Left colon (tissue), 2 donors: ENCODE data around the gene DLX3. TPM values are rescaled to one million over a fixed set of nuclear protein-coding genes. Genes with fewer than 3 reads are reported as not detected.
A peak's percentile ranks its signal among the peaks of the same experiment; 100 is the strongest.

Source experiments
- ATAC-seq: fragments of 200-7000 bp; cut with Tn5 transposase; one replicate; pipeline ENCODE4 v1.9.1; 2020; ENCODE audit warnings: mild to moderate bottlenecking, moderate library complexity
- DNase-seq, 2 donors: peaks; one replicate each; pipeline ENCODE4 v3.0.0-alpha.2; 2020
- intact Hi-C, 2 donors: fragments of 100-400 bp; cut with DNase I in 1 of 2; cut with micrococcal nuclease in 1 of 2; formaldehyde crosslinking; loops; one replicate each; pipeline versions ENCODE4 v1.11.2 to v1.14.0; 2022; cut with DNase I, micrococcal nuclease
- total RNA-seq, 2 donors: library from RNA; stranded (reverse); fragmentation: NEBNext Ultra II Directional; extraction: Animal tissue kit (Norgen Biotek cat#: 25700); gene quantifications; one replicate each; pipeline ENCODE4 v1.2.1, GENCODE V29; 2021
- donor health status: DM: no; HTN: no; CAD: no.
- donor health status: DM: yes; HTN: yes; CAD: no.

The DLX3 gene
- total RNA-seq, 2 donors from 2014 or later = not detected

DNA sequence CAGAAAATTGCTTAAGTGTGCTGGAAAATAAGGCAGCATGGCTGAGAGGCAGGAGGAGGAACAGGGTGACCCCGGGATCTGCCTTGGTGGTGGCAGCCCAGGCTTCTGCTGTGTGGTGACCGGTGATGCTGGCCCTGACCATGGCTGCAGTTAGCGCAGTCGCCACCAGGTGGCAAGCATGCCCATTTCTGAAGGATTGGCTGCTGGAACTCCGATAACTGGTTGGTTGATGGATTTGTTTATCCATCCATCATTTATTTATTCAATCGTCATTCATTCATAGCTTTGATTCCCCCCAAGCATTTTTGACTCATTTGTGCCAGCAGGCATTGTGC is 31.8 kb upstream of the DLX3 start:
- intact Hi-C loops = loop anchor here in 1 of 2 donors (2.0 to 5.0 kb wide), 2 partner anchors 40 to 60 kb away; no protein-coding TSS in a partner anchor
- DNase-seq = peak; percentile 64 to 89
- ATAC-seq = peak; percentile 92

DNA sequence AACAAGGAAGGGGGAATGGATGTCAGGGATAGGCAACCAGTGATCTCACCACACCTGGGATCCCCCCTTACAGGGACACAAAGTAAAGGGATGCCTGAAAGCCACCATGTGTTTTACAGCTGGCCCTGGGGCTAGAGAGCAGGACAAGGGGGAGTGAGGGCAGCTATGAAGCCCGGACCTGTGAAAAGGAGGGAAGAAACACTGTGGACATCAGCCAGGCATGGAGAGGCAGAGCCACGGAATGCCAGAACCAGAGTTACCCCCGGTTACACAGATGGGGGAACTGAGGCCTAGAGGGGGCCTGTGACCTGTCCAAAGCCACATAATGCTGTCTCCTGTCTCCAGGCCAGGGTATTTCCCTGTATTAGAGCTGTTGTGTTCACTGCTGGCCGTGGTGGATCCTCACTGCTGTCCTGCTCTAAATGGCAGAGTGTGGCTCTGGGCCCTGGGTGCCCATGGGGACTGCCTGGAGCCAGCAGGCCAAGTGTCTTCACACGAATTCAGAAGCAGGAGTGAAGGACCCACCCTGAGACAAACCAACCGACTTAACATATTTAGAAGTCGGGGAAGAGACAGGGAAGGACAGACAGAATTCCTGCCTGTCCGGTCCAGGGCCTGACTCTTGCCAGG is 31.1 kb upstream of the DLX3 start:
- ATAC-seq (no peak), DNase-seq (no peak)
- intact Hi-C loops = loop anchor here in 1 of 2 donors (2.0 to 5.0 kb wide), 2 partner anchors 41 to 61 kb away; no protein-coding TSS in a partner anchor

DNA sequence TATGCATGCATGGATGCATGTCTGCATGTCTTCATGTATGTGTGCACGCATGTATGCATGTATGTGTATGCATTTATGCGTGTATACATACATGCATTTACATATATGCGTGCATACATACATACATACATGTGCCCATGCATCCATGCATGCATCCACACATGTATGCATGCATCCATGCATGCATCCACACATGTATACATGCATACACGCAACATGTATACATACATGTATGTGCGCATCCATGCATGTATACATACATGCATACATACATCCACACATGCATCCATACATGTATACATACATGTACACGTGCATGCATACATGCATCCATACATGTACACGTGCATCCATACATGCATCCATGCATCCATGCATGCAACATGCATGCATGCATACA is 29.8 kb upstream of the DLX3 start:
- DNase-seq (no peak), ATAC-seq (no peak)
- intact Hi-C loops = loop anchor here in 1 of 2 donors (5.0 kb wide), 1 partner anchor 42 kb away; no protein-coding TSS in a partner anchor

DNA sequence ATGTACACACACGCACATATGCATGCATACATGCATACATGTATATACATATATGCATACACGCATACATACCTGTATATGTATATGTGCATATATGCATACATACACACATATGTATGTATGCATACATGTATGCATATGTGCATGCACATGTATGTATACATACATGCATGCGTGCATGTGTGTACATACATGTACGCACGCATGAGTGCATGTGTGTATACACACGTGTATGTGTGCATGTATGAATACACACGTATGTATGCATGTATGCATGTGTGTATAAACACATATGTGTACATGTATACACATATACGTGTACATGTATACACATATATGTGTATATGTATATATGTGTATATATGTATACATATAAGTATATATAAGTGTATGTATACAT is 28.5 kb upstream of the DLX3 start:
- ATAC-seq = no peak

DNA sequence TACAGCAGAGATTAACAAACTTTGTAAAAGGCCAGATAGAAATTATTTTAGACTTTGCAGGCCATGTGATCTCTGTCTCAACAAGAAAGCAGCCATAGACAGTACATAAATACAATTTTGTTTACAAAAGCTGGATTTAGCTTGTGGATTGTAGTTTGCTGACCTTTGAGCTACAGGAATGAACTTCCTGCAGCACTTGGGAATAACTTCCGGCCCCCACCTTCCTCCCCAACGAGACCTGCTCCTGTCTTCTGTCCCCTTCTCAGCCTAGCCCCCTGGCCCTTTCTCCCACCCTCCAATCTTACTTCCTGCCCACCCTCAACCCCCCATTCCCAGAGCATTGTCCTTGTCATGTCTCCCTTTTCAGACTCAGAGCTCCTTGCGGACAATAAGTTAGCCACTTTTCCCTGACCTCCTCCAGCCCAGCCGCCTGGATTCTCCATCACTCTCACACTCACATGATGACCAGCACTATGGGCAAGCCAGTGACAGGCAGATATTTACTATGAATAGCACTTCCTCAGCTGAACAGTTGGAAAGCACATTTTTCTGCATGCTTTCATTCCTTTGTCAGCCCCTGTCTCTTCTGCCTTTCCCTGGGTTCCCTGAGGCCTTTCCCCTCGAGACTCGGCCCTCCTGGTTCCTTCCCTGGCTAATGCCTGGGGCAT is 27.6 kb upstream of the DLX3 start:
- ATAC-seq (no peak), DNase-seq (no peak)
- intact Hi-C loops = no loop called here

More for the DNA sequence above, 28.5 kb upstream of the DLX3 start:
- intact Hi-C loops = no loop called here
- DNase-seq = no peak

DNA sequence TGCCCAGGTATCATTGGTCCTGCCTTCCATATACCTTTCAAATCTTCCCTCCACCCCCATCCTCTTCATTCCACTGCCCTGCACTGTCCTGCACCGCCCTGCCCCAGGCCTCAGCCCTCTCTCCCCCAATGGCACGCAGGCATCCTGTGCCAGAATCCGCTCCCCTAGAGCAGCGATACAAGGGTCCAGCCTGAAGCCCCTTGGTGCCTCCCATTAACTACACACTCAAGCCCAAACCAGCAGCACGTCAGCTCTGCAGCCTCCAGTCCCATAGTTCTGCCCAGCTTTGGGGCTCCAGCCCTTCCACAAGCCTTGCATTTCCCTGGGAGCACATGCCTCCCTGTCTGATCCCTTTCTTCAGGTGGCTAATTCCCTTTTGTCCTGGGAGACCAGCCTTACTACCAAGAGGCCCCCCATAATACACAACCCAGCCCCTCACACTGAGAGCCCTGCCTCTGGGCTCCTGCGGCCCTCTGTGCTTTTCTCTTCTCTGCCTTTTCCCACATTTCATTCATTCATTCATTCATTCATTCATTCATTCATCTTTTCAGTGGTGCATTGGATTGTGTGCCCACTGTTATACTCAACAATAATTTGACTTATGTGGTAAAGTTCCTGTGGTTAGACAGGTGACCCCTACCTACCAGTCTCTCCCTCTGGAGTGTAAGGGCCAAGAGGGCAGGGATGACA is 26.8 kb upstream of the DLX3 start:
- intact Hi-C loops = no loop called here
- no peak for DNase-seq

DNA sequence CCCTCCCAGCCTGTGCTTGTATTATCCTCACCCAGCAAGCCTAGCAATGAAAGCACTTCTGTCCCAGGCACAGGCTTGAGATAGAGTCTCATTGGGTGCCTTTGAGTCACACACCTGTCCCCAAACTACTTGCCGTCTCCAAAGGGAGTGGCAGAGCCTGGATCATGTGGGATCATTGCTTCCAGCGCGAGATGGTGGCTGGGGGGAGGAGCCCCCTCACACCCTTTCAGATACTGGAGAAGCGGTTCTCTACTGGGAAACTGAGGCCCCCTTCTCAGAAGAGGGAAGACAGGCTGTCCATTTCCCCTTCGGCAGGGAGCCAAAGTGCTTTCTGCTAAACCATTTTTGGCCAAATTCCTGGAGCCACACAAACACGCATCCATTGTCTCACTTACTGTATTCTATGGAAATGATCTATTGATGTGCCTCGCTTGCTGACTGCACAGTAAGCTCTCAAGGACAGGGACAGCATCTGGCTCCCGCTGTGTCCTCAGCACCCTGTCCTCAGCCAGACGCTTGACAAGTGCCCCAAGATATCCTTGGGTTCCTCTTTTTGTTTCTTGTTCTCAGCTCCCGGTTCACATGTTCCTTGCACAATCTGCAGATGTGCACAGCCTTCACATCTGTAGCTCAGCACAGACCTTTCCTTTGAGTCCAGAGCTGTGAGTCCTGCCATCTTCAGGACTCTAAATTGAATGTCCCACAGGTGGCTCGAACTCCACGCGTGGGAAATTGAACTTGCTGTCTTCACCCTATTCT is 26.0 kb upstream of the DLX3 start:
- DNase-seq = no peak
- no peak for ATAC-seq
- intact Hi-C loops = no loop called here

More for the DNA sequence above, 26.8 kb upstream of the DLX3 start:
- ATAC-seq = no peak

DNA sequence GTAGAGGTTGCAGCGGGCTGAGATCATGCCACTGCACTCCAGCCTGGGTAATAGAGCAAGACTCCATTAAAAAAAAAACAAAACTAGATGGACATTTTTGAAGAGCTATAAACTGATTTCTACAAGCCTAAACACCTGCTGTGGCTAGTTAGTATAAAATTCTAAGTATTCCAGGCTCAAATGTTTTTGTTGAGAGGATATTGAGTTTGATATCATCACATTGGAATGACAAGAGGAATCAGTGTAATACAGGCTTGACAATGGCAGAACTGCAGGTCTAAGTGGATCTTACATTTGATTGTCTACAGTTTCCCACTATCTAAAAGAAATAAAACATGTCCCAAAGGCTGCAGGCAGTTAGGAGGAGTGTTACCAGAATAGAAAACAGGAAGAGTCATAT is 23.9 kb upstream of the DLX3 start:
- intact Hi-C loops = no loop called here

DNA sequence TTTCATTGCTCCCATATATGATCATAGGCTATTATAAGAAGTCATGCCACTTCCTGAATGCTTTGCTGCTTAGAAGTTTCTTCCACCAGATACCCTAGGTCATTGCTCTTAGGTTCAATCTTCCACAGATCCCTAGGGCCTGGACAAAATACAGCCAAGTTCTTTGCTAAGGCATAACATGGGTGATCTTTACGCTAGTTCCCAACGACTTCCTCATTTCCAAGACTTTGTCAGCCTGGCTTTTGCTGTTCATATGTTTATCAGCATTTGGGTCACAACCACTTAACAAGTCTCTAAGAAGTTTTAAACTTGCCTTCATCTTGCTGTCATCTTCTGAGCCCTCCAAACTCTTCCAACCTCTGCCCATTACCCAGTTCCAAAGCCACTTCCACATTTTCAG is 20.1 kb upstream of the DLX3 start:
- ATAC-seq (no peak), DNase-seq (no peak)

More for the DNA sequence above, 23.9 kb upstream of the DLX3 start:
- ATAC-seq (no peak), DNase-seq (no peak)

DNA sequence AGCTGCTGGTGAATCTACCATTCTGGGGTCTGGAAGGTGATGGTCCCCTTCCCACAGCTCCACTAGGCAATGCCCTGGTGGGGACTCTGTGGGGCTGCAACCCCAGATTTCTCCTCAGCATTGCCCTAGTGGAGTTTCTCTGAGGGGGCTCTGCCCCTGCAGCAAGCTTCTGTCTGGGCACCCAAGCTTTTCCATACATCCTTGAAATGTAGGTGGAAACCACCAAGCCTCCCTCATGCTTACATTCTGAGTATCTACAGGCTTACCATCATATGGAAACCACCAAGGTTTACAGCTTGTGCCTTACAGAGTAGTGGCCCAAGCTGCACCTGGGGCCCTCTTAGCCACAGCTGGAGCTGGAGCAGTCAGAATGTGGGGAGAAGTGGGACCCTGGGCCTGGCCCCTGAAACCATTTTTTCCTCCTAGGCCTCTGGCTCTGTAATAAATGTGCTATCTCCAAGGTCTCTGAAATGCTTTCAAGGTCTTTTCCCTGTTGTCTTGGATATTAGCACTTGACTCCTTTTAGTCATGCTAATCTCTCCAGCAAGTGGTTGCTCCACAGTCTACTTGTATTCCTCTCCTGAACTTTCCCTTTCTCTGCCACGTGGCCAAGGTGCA is 19.6 kb upstream of the DLX3 start:
- DNase-seq = no peak
- ATAC-seq = no peak
- intact Hi-C loops = no loop called here

More for the DNA sequence above, 20.1 kb upstream of the DLX3 start:
- intact Hi-C loops = no loop called here

DNA sequence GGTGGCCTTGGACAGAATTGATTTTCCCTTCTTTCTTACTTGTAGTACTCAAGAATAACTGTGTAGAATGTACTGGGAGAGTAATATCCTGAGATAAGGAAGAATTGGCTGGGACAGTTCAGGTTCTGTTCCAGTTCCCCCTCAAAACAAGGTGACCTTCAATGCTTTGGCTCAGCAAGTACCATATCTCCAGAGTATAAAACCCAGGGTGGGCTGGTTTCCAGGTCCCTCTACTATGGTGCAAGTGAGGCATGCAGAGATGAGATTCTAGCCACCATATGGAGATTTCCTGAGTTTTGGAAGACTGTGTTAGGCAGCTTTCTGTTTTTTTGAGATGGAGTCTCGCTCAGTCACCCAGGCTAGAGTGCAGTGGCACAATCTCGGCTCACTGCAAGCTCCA is 18.1 kb upstream of the DLX3 start:
- DNase-seq = no peak
- intact Hi-C loops = no loop called here
- ATAC-seq = no peak

DNA sequence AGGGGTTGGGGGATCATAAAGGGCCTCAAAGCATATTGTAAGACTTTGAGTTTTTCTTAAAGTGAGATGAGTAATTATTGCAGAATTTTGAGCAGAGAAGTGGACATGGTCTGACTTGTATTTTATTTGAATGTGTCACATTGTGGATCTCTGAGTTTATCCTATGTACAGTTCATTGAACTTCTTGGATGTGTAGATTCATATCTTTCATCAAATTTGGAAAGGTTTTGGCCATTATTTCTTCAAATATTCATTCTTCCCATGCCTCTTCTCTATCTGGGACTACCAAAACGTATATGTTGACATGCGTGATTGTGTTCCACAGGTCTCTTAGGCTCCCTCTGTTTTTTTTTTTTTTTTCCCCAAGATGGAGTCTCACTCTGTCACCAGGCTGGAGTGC is 14.3 kb upstream of the DLX3 start:
- no peak for DNase-seq
- ATAC-seq = no peak
- intact Hi-C loops = no loop called here

DNA sequence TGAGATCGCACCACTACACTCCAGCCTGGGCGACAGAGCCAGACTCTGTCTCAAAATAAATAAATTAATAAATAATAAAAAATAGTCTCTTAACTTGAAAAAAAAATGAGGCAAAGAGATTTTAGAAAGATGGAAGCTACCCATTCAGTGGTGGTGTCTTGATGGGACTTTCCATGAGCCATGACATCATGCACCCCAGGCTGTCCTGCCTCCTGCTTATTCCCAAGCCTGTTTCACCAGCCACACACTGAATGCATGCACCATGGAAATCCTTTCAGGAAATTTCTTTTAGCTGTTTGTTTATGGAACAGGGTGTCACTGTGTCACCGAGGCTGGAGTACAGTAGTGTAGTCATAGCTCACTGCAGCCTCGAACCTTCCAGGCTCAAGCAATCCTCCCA is 8.9 kb upstream of the DLX3 start:
- intact Hi-C loops = no loop called here
- no peak for DNase-seq
- ATAC-seq = no peak

DNA sequence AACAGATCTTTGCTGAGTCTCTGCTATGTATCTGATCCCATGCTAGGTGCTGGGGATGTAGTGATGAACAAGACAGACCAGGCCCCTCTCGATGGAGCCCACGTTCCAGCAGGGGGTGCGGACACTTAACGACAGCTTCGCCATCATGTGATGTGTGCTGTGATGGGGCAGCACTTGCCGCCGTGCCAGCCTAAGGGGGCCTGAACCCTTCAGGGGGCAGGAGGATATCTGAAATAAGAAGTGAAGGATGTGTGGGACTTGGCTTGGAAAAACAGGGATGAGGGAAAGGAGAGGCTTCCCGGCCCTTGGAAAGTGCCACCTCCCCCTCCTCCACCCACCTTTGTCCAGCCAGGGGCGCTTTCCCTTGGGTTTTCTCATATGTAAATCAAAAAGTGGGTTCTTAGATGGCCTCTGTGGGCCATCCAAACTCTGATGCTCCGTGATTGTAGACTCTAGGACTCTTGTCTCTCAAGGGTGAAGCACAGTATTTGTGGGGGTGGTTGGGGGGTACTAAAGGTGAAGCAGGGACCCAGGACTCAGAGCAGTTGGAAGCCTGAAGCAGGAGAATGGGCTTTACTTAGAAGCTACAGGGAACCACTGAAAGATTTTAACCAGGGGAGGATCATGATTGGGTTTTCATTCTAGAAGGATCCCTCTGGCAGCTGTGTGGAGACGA is 4.0 kb upstream of the DLX3 start:
- ATAC-seq (no peak), DNase-seq (no peak)
- intact Hi-C loops = loop anchor here (5.0 kb wide), 2 partner anchors 122 to 137 kb away; no protein-coding TSS in a partner anchor

DNA sequence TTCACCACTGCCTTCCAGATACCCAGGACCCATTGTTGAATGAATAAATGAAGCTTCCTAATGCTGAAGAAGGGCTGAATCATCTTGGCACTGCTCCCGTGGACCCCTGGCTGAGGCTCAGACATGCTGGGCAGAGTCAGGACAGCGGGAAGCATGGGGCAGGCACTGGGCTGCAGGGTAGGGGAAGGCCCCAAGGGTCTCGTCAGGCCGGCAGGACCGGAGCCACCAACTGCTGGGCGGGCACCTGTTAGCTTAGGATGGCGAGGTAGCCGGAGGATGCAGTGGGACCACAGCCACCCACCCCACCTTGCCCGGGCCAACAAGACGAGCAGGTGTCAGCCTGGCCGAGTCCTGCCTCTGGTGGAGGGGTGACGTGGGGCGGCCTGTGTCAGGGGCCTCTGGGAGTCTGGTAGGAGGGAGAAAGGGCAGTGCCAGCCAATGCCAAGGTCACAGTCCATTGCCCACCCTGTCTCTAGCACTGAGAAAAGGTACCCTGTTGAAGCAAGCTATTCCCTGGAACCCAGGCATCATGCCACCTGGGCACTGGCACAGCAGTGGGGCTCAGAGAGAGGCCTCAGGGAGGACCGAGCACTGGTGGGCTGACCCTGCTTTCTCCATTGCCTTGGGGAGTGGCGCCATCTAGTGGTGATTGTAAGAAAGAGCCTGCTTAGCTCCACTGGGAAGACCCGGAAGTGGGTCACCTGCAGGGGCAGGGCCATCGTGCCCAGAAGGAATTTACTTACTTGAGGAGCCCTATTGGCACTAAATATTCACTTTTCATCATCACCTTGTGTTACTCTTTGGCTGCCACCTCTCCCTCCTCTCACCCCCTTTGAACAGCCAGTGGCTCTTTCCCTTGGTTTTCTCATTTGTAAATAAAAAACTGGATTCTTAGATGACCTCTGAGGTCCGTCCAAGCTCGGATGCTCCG is 3.0 kb upstream of the DLX3 start:
- peak; percentile 69 to 75 for DNase-seq
- ATAC-seq = peak; percentile 82
- intact Hi-C loops = loop anchor here (5.0 kb wide), 2 partner anchors 121 to 136 kb away; no protein-coding TSS in a partner anchor

DNA sequence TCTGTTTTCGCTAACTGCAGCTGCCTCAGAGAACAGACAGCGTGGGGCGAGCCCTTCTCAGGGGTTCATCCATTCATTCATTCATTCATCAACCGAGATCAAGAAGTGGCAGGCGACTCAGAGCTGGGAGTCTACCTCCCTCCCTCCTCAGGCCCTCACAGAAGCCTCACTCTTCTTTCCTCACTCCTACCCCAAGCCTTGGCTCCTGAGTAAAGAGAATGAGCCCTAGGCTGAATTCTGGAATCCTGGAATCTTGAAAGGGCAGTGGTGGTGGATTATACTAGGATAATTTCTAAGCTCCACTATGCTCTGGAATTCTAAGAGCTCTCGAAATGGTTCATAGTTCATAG is 2.3 kb upstream of the DLX3 start:
- intact Hi-C loops = loop anchor here (5.0 kb wide), 2 partner anchors 120 to 135 kb away; no protein-coding TSS in a partner anchor
- ATAC-seq = no peak
- DNase-seq = no peak
